ENCODE measurements around the gene TPCN2. TPM values are rescaled to one million over a fixed set of nuclear protein-coding genes. Genes with fewer than 3 reads are reported as not detected.

Gene TPCN2
- total and polyA plus RNA-seq, 9 of the 15 experiments (the other 6 are each of a cell fraction or from before 2014, with no cell fraction given) = 0.66 to 10.2 (median 4.6) TPM

- TF ChIP-seq GABPA (tag; conservative IDR thresholded peaks at IDR 0.05; ENCODE audit: low read depth) (no peak), TAF7 (tag; IDR thresholded peaks at IDR 0.05) (no peak), REST (IDR thresholded peaks at IDR 0.05; ENCODE audit: borderline replicate concordance) (no peak), REST (CRISPR knock-in tag; IDR thresholded peaks at IDR 0.05; ENCODE audit: low read depth) (no peak)
Measured at GRCh38 chr11:69092263-69092662, 43.5 kb downstream of the TPCN2 start (continued).

Measured in K562 (cell line).